ENCODE results near the gene RAMACL.

Gene RAMACL

DNA sequence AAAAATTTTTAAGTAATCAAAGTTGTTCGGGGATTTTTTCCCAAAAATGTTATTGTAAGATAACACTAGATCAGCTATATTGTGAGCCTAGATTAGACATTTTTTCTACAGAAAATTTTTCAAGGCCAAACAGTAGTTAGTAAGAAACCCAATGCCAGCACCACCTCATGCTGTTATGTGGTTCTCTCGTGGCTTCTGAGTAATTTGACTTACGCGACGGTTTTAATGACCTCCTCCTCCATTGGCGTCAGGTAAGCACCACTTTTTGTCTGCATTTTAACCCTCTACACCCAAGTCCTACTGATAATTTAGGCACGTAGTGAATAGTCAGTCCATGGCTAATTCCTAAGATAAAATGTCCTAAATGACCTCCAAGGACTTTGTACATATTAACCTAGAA is 30.9 kb upstream of the RAMACL start:
- no peak for DNase-seq

DNA sequence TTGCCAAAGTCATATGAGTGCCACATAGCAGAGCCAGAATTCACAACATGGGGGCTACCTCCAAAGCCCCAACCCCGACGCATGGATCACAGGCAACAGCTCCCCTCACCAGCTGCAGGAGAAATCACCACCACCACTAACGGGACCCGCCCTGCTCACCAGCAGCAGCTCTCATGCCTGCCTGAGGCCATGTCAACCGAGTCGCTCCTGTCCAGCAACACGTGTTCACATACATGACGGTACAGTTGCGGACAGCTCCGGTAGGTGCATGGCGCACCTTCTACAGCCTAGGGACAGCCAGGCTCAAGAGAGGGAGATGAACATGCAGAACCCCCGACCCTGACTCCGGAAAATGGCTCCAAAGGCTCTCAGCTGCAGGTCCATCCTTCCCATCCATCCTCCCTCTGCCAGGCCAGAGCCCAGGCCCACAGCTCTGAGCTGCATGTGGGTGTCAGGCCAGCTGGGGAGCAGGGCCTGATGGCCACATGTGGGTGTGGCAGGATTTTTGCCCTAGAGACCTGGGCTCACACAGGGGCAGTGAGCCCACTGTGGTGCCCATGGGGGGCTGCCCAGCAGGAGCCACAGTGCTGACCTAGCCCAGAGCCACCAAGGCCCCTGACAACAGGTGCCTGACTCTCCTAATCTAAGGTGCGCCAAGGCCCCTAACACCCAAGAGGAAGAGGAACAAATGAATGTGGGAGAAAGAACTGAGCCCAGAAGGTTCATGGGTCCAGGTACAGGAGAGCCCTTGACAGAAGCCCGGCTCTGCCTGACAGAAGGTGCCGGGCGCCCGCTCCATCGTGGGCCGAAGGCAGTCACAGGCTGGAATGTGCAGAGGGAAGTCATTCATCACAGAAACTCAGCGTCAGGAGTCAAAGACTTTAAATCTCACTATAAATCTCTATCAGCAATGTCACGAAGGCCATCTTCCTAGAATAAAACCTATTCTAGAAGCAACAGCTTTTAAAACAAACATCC is 30.1 kb upstream of the RAMACL start:
- no peak for DNase-seq

DNA sequence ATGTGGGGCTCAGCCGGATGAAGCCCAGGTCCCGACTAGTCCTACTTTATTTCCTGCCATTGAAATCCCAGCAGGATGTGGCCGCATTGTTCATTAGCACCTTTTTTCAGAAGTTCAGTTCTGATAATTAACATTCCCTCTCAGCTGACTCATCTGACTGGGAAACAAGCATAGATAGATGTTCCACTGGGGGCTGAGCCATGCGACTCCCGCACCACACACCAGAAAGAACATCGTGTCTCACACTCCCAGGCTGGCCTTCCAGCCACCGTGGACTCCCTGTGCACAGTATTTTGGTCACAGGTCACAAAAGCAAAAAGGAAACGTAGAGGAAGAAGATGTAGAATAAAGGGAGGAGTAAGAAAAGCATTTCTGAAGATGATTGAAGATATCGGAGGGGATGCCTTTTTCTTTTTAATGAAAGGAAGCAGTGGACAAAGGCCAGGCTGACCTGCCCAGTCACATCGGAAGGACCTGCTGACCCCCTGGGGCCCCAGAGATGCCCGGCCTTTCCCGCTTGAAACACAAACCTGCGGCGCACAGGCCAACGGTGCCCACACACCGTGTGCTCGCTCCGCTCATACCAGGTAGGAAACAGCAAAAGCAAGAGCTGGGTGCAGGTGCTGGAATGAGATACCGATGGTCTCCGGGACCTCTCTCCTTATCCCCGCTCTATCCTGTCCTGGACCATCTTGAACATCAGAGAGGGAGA is 28.7 kb upstream of the RAMACL start:
- DNase-seq, result no peak

DNA sequence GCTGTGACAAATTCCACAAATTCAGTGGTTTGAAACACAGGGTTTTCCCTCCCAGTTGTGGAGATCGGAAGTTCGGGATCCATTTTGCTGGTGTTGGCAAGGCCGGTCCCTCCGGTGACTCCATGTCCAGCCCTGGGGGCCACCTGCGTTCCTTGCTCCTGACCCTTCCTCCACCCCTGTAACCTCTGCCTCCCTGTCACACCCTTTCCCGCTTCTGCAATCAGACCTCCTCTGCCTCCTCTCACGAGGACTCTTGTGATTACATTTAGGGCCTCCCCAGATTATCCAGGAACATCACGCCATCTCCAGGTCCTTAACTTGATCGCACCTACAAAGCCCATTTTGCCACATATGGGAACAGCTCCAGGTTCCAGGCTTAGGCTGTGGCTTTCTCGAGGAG is 28.1 kb upstream of the RAMACL start:
- DNase-seq, result no peak

DNA sequence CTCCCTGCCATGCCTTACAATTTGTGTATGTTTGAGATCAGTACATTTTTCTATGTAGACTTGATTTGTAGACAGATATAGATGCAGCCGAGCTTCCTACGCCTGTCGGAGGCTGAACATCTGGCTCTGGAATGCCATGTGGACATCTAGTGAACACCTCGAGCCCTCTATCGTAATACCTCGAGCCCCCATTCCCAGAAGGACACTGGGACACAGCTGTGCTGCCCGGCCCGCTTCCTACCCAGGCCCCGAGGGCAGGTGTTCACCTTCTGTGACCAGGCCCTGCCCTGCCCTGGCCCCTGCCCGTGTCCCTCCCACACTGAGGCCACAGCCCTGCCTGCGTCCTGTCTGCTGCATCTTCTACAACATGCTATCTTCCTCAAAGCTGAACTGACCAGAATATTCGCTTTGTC is 27.7 kb upstream of the RAMACL start:
- no peak for DNase-seq

DNA sequence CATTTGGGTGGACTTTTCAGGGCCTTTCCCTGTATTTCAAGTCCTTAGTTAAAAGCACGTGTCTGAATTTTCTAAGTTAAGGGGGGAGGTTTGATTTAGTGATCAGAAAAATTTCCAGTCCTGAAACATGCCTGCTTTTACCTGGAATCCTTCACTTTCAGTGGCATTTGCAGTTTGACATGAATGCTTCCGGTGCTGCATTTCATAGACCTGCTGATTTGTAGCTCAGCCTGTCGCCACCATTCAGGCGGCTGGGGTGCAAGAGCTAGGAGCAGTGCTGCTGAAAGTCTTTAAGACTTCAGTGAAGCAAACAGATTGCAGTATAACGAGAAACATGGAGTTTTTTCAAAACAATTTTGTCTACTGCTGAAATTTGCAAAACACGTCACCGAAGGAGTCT is 26.5 kb upstream of the RAMACL start:
- DNase-seq, result no peak

DNA sequence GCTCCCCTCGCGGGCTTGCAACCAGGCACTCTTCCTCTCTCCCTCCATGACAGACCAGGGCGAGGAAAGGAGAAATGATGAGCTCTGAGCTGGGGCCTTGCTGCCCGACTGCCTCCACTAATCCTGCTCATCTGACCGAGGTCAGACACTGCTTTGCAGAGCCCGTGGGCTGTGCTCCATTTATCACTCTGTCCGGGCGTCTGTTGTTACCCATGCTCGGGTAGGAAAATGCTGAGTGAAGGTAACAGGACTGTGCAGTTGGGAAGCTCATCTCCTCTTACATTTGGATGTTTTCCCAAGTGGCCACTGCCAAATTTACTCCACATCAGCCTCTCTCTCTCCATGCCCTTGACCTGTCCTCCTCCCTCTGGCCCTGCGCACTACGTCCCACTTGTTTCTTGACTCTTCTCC is 26.0 kb upstream of the RAMACL start:
- no peak for DNase-seq

DNA sequence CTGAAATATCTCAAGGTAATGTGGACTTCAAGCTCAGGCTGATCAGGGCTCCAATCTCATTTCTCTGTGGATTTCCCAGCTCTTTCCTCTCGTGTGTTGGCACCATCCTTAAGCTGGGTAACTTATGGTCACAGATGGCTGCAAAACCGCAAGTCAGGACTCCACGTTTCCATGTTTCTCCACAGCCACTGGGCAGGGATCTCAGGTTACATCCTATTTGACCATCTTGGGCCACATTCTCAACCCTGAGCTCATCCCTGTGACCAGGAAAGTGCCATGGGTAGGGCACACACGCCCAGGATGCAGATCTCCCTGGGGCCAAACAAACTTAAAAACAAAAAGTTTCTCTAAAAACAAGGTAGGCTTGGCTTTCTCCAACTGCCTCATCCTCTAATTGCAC is 25.2 kb upstream of the RAMACL start:
- no peak for DNase-seq

DNA sequence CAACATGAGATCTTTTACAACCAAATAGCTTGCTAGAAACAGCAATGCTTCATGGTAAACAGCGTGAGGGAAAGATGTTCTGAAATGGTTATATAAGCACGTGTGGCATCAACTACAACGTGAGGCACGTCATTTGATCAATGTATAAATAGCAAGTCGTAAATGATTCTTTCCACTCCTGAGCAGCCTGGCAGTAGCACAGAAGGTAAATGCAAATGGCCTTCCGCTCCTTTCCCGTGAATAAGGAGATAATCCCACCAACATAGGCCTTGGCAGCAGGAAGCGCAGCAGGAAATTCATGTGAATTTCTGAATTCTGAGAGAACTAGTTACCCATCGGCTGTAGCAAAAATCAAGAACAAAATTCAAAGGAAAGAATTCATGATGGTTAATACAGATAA is 23.6 kb upstream of the RAMACL start:
- DNase-seq, result no peak

DNA sequence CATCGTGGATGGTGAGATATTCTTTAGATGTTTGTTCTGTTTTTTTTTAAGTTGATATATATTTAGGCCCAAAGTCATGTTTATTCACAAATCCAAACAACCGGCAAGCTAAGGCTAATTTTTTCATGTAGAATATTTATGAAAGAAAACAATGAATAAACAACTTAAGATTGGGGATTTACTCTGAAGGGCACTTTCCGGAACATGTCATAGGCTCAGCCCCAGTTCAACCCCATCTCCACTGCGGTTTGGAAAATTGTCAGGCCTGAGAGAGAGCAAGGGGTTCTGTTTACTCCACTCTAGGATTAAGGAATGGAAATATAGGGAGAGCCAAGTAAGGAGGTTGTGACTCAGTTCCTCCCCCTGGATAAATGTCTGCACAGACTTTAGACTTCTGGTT is 22.3 kb upstream of the RAMACL start:
- DNase-seq, result no peak

DNA sequence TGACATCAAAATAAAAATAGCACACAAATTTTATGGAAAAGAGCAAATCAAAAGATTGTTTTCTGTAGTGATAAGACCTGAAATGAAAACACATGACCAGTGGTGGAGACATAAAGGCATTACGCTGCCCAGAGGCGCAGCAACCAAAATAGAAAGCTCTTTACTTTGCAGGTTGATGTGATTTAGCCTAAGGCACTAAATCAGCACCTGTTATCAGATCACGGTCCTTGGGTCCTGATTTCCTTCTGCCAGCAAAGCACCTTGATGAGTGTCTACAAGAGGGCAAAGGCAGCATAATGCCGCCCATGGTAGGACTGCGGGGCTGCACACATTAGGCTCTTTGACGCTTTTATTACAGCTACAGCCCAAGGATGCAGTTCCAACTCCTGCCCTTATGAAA is 19.3 kb upstream of the RAMACL start:
- DNase-seq, result no peak

DNA sequence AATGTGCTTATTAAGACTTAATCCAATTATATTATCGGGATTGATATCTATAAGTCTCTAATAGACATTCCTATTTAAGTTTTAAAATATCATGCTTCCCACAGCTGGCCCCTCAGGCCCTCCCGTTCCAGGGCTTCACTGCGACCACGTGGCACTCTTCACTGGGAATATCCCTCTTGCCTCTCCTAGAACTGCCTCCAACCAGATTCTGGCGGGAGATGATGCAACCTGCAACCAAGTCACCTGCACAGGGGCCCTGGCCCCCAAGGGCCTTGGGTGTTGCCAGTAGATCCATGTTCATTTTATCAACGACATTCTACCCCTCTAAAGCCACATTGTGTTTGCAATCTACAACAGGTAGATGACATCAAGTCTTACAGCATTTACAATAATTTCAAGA is 18.4 kb upstream of the RAMACL start:
- no peak for DNase-seq

DNA sequence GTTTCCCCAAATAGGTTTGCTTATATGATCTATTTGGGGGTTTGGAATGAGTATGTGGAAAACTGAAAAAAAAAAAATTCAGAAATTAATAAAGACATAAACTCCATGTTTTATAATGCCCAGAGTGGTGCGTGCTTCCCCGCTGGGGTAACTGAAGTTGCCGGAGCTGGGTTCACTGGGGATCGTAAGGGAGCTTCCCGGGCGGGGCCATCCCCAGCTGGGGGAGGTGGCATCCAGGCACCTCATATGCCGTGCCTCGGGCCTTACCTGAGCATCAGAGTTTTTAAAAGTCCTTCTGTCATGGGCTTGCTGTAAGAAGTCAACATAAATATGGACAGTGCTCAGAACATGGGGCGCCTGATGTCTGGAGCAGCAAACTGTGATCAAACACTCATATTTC is 17.9 kb upstream of the RAMACL start:
- DNase-seq, result no peak

DNA sequence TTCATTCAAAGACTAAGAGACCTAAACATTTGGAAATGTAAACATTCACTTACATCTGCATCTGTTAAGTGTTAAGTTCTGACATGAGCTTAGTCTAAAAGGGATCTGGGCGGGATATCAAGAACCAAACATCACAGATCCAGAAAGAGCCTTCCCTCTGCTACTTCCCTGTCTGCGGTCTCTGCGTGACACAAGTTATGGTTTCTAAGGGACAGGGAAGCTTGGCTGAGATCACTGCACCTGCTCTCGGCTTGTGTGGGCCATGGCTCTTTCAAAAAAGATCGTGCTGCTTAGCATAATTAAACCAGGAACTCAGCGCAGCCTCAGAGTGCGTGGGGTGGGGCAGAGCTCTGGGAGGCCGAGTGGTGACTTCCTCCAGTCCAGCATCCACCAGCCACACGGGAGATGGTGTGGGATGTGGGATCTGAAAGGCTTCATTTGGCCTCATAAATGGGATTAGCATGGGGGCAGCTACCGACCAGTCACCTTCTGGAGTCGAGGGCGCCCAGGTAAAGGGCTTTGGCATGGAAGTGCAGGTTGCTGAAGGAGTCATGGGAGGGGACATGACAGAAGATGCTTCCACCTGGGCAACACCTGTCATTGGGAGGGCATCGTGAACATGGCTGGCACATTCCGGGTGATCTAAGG is 16.7 kb upstream of the RAMACL start:
- no peak for DNase-seq

DNA sequence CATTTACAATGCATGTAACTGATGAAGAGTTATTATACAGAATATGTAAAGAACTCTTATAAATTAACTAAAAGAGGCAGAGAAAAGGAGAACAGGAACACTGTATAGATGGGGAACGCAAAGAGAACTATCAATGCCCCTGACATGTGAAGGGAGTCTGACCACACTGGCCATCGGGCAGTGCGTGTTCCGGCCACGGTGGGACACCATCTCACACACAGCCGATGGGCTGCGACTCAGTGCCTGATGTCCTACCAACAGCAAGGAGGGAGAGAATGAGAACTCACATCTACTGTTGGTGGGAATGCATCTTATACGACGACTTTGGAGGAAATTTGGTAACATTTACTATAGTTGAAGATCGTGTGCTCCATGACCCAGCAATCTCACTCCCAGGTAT is 15.5 kb upstream of the RAMACL start:
- no peak for DNase-seq

DNA sequence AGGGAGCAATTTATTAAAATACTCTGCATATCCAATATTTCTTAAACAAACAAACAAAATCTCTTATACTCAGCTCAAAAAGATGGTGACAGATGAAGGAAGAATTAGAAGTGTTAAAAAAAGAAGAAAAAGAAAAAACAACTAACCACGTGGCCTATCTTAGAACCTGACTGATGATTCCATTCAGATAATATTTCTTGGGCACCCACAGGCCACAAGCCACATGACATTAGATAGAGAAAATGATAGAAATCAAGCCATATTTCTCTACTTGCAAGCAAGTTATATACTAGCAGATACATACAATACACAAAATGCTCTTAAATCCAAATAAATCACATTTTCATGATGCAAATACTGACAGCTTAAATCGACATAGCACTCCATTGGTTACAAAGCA is 14.5 kb upstream of the RAMACL start:
- DNase-seq, result no peak

DNA sequence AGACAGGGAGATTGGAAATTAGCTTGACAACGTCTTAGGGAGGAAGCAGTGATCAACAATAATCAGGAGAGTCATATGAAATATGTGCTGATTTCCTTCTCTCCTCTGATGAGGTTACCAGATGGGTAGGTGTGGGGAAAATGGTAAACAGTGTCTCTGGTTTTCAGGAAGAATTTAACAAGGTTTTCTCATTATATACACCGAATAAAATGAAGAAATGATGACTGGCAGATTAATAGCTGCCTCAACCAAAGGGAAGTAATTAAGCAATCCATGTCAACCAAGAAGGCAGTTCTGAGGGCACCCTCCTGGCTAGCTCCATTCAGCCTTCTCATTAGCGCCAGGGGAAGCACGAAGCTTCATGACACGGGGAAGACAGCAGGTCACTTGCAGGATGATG is 12.7 kb upstream of the RAMACL start:
- DNase-seq, result no peak

DNA sequence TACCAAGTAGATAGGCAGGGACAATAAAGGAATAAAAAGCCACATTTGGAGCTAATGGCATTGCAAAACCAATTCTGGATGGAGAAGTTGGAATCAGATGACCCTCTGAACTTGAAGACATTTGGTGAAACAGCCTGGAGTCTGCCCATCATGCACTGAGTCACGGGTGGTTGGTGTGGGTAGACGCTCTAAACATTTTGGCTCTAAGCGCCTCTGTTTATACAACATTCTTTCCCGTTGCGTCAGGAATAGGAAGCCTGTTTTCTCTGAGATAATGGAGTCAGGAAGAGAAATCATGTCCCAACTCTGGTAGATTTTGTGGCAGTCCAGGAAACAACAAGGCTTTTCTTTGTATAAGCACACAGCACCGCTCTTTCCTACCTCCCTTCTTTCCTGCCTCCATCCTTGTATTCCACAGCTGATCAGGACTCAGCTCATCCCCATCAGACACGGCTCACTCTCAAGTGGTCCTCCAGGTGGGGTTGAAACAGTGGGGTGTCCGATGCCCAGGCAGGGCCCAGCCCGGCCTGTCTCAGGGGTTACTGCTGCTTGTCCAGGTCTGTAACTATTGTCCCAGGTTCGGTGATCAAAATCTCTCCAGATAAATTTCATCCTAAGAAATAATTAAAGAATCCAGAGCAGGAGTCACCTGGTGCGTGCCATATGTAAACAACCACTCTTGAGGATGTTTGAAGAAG is 12.1 kb upstream of the RAMACL start:
- no peak for DNase-seq

DNA sequence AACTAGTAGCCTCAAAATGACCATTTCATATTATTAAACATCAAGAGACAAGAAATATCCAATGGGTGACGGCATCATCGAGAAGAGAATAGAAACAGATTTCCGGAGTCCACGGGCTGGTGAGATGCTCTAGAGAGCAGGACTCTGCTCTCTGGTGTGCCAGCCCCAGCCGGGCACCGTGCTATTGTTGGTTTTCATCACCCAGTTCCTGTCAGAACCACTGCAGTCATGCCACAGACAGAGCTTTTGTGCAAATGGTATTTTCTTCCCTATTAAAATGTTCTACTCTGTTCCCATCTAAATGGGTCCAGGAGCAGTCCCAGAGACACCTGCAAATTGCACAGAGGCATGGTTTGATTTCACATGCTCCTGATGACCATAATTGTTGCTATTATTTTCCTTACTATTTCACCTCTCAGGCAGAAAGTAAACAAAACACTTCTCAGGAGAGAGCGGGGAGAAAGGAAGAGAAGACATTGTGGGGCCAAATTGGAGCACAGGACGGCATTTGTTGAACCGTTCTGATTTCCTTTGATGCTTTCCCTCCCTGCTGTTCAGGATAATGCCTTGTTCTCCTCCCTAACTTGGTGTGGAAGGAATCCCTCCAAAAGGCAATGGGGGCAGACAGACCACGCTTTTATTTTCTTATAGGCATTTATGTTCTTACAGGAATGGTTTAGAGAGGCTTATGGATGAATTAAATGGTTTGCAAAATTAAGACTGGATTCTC is 11.4 kb upstream of the RAMACL start:
- no peak for DNase-seq

DNA sequence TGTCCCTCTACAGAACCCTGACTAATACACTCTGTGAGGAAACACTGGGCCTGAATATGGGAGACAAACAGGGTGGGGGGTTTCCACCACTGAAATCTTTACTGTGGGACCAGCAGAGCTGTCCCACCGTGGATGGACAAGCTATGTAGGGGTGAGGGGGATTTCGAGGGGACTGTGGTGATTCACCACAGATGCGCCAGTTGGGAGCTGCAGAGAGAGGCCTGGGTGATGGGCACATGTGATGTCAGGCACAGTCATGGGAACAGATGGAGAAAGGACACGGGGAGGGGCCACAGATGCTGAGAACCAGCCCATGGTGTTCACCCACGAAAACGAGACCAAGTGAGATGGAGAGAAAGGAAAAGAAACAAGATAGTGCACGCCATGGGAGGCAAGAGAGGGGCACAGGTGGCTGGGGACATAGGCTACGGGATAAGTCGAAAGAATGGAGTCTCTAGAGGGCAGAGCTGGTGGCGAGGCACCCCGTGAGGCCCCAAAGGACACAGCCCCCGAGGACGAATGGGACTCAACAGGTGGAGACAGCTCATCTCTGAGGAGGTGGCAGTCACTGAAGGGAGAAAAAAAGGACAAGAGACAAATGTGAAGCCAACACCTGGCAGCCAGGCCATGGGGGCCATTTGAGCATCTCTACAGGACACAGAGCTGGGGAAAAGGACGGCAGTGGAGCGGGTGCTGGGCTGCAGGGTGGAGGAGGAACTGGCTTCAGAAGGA is 10.5 kb upstream of the RAMACL start:
- DNase-seq, result no peak

DNA sequence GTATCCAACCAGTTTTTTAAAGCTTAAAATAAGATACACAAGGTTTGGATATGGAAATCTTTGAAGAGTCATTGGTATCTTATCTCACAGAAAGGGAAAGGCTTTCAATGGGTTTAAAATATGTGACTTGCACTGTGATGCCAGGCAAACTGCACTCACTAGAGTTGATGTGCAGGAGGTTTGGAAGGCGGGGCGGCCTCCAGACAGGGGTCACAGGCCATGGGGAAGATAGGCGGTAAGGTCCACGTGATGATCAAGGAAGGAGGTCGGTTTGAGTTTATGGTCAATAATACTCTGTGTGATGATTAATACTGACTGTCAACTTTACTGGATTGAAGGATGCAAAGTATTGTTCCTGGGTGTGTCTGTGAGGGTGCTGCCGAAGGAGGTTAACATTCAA is 9.5 kb upstream of the RAMACL start:
- DNase-seq, result no peak
